K562 (cell line): ENCODE measurements around the gene ZCCHC9. TPM values are rescaled to one million over a fixed set of nuclear protein-coding genes. Genes with fewer than 3 reads are reported as not detected.

Source experiments
- ATAC-seq: fragments of 200-7000 bp; cut with Tn5 transposase; 3 replicates; pipeline ENCODE4 v1.9.1; 2020; ENCODE audit warnings: moderate library complexity
- BruUV-seq: library from RNA; stranded (reverse); fragments of 400-500 nt; replicated peaks from 2 replicates; lab custom pipeline; 2021; lab: Mats Ljungman, UMichigan
- CTCF ChIA-PET: fragments of 300-600 bp; formaldehyde crosslinking; extraction: SDS; loops from one replicate; lab custom pipeline; 2021; ENCODE audit warnings: low intra/inter-chr PET ratio; lab: Yijun Ruan, JAX
- POLR2A ChIA-PET: fragments of 300-600, 350-650 bp; sonication (Branson Sonifier 250); formaldehyde crosslinking; extraction: SDS; loops from one replicate; lab custom pipeline; 2021; ENCODE audit warnings: antibody characterized with exemption, inconsistent platforms; lab: Yijun Ruan, JAX
- DNase-seq, 4 experiments: peaks; one replicate each; pipeline versions ENCODE4 v3.0.0 to v3.0.0-alpha.2; 2011 to 2018; ENCODE audit warnings: low spot score in 3 of 4, mixed read lengths in 3 of 4; ENCODE audit errors: extremely low read depth in 1 of 4
- FAIRE-seq: peaks from 2 replicates; lab custom pipeline; 2011; peaks lifted over from hg19 to GRCh38; lab: Jason Lieb, UNC
- H2AFZ ChIP-seq: 2 replicates; pipeline ENCODE4 v1.6.0; 2011; ENCODE audit warnings: low read depth, low read length, control low read depth, inconsistent platforms
- H3K27ac ChIP-seq: fragments of 200-600 bp; 3 replicates; pipeline ENCODE4 v1.8.0; 2011; ENCODE audit warnings: low read depth, mild to moderate bottlenecking, control low read depth, inconsistent platforms, low read length, moderate library complexity, mixed read lengths; ENCODE audit errors: extremely low read depth
- H3K27me3 ChIP-seq, 2 experiments: fragments of 300-600 bp in 1 of 2; 2 replicates in 1 of 2; 3 replicates in 1 of 2; pipeline versions ENCODE4 v1.6.0 to v1.8.0; 2011; ENCODE audit warnings: inconsistent platforms in 2 of 2, low read length in 2 of 2, mild to moderate bottlenecking in 1 of 2, mixed read lengths in 1 of 2, moderate library complexity in 1 of 2; ENCODE audit not compliant: control insufficient read depth in 2 of 2, insufficient read depth in 2 of 2
- H3K36me3 ChIP-seq: fragments of 300-600 bp; 3 replicates; pipeline ENCODE4 v1.8.0; 2011; ENCODE audit warnings: mild to moderate bottlenecking, low read length, inconsistent platforms; ENCODE audit not compliant: control insufficient read depth, insufficient read depth
- H3K4me1 ChIP-seq, 2 experiments: fragments of 200-600 bp in 1 of 2; replicated peaks in 1 of 2; 2 replicates in 1 of 2; 3 replicates in 1 of 2; pipeline versions ENCODE4 v1.5.1 to v1.8.0; 2011; ENCODE audit warnings: inconsistent platforms in 2 of 2, low read length in 2 of 2, mild to moderate bottlenecking in 1 of 2, mixed read lengths in 1 of 2, moderate library complexity in 1 of 2; ENCODE audit not compliant: control insufficient read depth in 2 of 2, insufficient read depth in 2 of 2
- H3K4me2 ChIP-seq: 2 replicates; pipeline ENCODE4 v1.6.1; 2011; ENCODE audit warnings: low read length, control low read depth, inconsistent platforms, mixed read lengths; ENCODE audit not compliant: insufficient read depth
- H3K4me3 ChIP-seq: fragments of 200-600 bp; sonication (generic), shearing (Covaris generic); 2 replicates; pipeline ENCODE4 v1.5.1; 2016; ENCODE audit warnings: control low read depth, inconsistent platforms
- H3K79me2 ChIP-seq: fragments of 200-600 bp; 3 replicates; pipeline ENCODE4 v1.8.0; 2011; ENCODE audit warnings: low read length, inconsistent platforms; ENCODE audit not compliant: control insufficient read depth, insufficient read depth
- H3K9ac ChIP-seq, 2 experiments: 2 replicates each; pipeline versions ENCODE4 v1.6.0 to v1.6.1; 2011; ENCODE audit warnings: low read depth in 2 of 2, low read length in 2 of 2, control low read depth in 1 of 2, inconsistent platforms in 1 of 2, mild to moderate bottlenecking in 1 of 2, mixed read lengths in 1 of 2; ENCODE audit not compliant: insufficient read depth in 1 of 2
- H3K9me1 ChIP-seq: one replicate; pipeline ENCODE4 v1.6.0; 2011; ENCODE audit warnings: inconsistent platforms, mild to moderate bottlenecking, low read length, moderate library complexity; ENCODE audit not compliant: control insufficient read depth, insufficient read depth
- H3K9me3 ChIP-seq: replicated peaks from 2 replicates; pipeline ENCODE4 v1.5.1; 2011; ENCODE audit warnings: low read depth, low read length, inconsistent platforms; ENCODE audit not compliant: control insufficient read depth, insufficient read depth
- H4K20me1 ChIP-seq: replicated peaks from 2 replicates; pipeline ENCODE4 v1.6.1; 2011; ENCODE audit warnings: low read length, inconsistent platforms, mixed read lengths; ENCODE audit not compliant: control insufficient read depth, insufficient read depth
- CLOCK ChIP-seq: fragments of 250-450 bp; sonication (Bioruptor Pico); IDR thresholded peaks from 2 replicates; pipeline ENCODE4 v1.4.0; 2020; ENCODE audit warnings: mild to moderate bottlenecking, moderate library complexity, borderline replicate concordance
- EP400 ChIP-seq: fragments of 450-650 bp; IDR thresholded peaks from 2 replicates; pipeline ENCODE4 v1.6.1; 2017; ENCODE audit warnings: antibody characterized with exemption, mild to moderate bottlenecking, moderate library complexity
- KAT7 ChIP-seq: sonication (generic); formaldehyde crosslinking; IDR thresholded peaks from 2 replicates; pipeline ENCODE4 v1.8.0; 2022; ENCODE audit warnings: missing genetic modification reagents, mild to moderate bottlenecking, borderline replicate concordance
- MAFG ChIP-seq: fragments of 450-650 bp; conservative IDR thresholded peaks from 2 replicates; pipeline ENCODE4 v1.6.1; 2016; ENCODE audit warnings: missing genetic modification characterization, missing compliant biosample characterization
- NFXL1 ChIP-seq: fragments of 450-650 bp; formaldehyde crosslinking; IDR thresholded peaks from 2 replicates; pipeline ENCODE4 v1.4.0; 2021; ENCODE audit warnings: mild to moderate bottlenecking
- PPARD ChIP-seq: fragments of 250-450 bp; sonication (Bioruptor Pico); IDR thresholded peaks from 2 replicates; pipeline ENCODE4 v1.8.0; 2022; ENCODE audit warnings: inconsistent platforms, mild to moderate bottlenecking, moderate library complexity
- RCOR1 ChIP-seq, 2 experiments: IDR thresholded peaks; 2 replicates each; pipeline ENCODE4 v1.6.1; 2012; ENCODE audit warnings: low read depth in 2 of 2, low read length in 2 of 2, borderline replicate concordance in 1 of 2, improper control_type of control experiment in 1 of 2
- REST ChIP-seq, 2 experiments: fragments of 450-650 bp; formaldehyde crosslinking in 1 of 2; IDR thresholded peaks; 2 replicates each; pipeline versions ENCODE4 v1.4.0 to v1.6.1; 2014 to 2020; ENCODE audit warnings: mild to moderate bottlenecking in 2 of 2, borderline replicate concordance in 1 of 2, low read depth in 1 of 2
- SIRT6 ChIP-seq: IDR thresholded peaks from one replicate; pipeline ENCODE4 v1.6.1; 2012; ENCODE audit warnings: low read depth, mild to moderate bottlenecking, control low read depth, inconsistent platforms, low read length, moderate library complexity
- ZFP30 ChIP-seq: fragments of 250-450 bp; sonication (Bioruptor Pico); IDR thresholded peaks from 2 replicates; pipeline ENCODE4 v1.8.0; 2022; ENCODE audit warnings: moderate library complexity, mild to moderate bottlenecking, inconsistent platforms, borderline replicate concordance
- ZNF174 ChIP-seq: fragments of 250-450 bp; sonication (Bioruptor Pico); IDR thresholded peaks from 2 replicates; pipeline ENCODE4 v1.4.0; 2020; ENCODE audit warnings: mild to moderate bottlenecking
- WGBS: fragments of 100-300 bp; shearing (Covaris generic); methylation state at CpG from one replicate; pipeline ENCODE4 v1.1.6; 2016; ENCODE audit warnings: low coverage, mixed read lengths; ENCODE audit not compliant: insufficient coverage; ENCODE audit errors: missing lambda C conversion rate; 5-methylcytosine and 5-hydroxymethylcytosine counted together
- in situ Hi-C: fragments of 300-500 bp; cut with MboI; formaldehyde crosslinking; loops from 4 replicates; pipeline ENCODE4 v1.15.0; 2018; ENCODE audit warnings: inconsistent platforms, mixed read lengths
- intact Hi-C: fragments of 100-400 bp; cut with micrococcal nuclease; formaldehyde crosslinking; loops from 2 replicates; pipeline ENCODE4 v1.14.2; 2022
- polyA plus RNA-seq, 8 experiments: library from polyadenylated mRNA; depleted of rRNA in 4 of 8; stranded (reverse) in 5 of 8; unstranded in 3 of 8; fragments of >200 nt; fragmentation: Nextera tagmentation in 2 of 8; fragmentation: Illumina TruSeq in 1 of 8; extraction: Ambion mirVana in 2 of 8; extraction: Trizol in 1 of 8; gene quantifications; 2 replicates each; pipeline versions ENCODE4 v1.2.1 to v1.2.3, GENCODE V29; 2011 to 2014; ENCODE audit warnings: inconsistent platforms in 1 of 8, missing spikeins in 1 of 8
- total RNA-seq, 7 experiments: library from RNA; depleted of rRNA in 6 of 7; stranded (reverse); fragments of >200 nt in 6 of 7; fragmentation: Illumina TruSeq in 2 of 7; extraction: Trizol in 2 of 7; gene quantifications; 2 replicates each; pipeline versions ENCODE4 v1.2.1 to v1.2.3, GENCODE V29; 2011 to 2021; ENCODE audit warnings: low replicate concordance in 1 of 7

ZCCHC9 gene
- total and polyA plus RNA-seq, 9 of the 15 experiments (the other 6 are each of a cell fraction or from before 2014, with no cell fraction given) = 40.3 to 95.3 (median 59.9) TPM

- no peak for TF ChIP-seq NFXL1 (CRISPR knock-in tag)
- no peak for TF ChIP-seq CLOCK (CRISPR knock-in tag)
- TF ChIP-seq SIRT6 = no peak
- TF ChIP-seq RCOR1 (IDR thresholded peaks at IDR 0.05; ENCODE audit: borderline replicate concordance in 1 of 2, low read depth in 2 of 2, low read length in 2 of 2) = no peak
- no peak for TF ChIP-seq MAFG (tag)
- no peak for TF ChIP-seq REST (IDR thresholded peaks at IDR 0.05; ENCODE audit: borderline replicate concordance)
- TF ChIP-seq REST (CRISPR knock-in tag; IDR thresholded peaks at IDR 0.05; ENCODE audit: low read depth) = no peak
- TF ChIP-seq PPARD (CRISPR knock-in tag) = no peak
- no peak for TF ChIP-seq ZFP30
- no peak for TF ChIP-seq KAT7 (CRISPR knock-in tag)
- no peak for TF ChIP-seq EP400
- no peak for TF ChIP-seq ZNF174 (CRISPR knock-in tag)
- intact Hi-C loops (no loop called here), in situ Hi-C loops (no loop called here)
- no peak for DNase-seq
- no peak overlapping the region for H3K9ac ChIP-seq
- BruUV-seq = no TSS peak
- H3K9me3 ChIP-seq = no peaks in the 10 kb centered on the region
- H3K27me3 ChIP-seq = no peaks in the 10 kb centered on the region
- H3K79me2 ChIP-seq = no peaks in the 10 kb centered on the region
- no peak overlapping the region for H3K27ac ChIP-seq
- ATAC-seq = no peak
- no peak overlapping the region for H3K4me2 ChIP-seq
- no peaks in the 10 kb centered on the region for H3K4me1 ChIP-seq
- H3K4me3 ChIP-seq = no peak overlapping the region
- no peak overlapping the region for H2AFZ ChIP-seq
- no peaks in the 10 kb centered on the region for H4K20me1 ChIP-seq
- peaks cover 32% of the 10 kb centered on the region; the same call in 2 of the 3 replicates for H3K36me3 ChIP-seq
- FAIRE-seq = no peak
- ChIA-PET CTCF (no interaction called here), POLR2A (interaction anchor here (0.9 to 1.4 kb wide), 3 partner anchors 13 to 17 kb away, joined by 3 to 4 read pairs (median 3); no protein-coding TSS in a partner anchor)
- no peaks in the 10 kb centered on the region for H3K9me1 ChIP-seq
- WGBS = 50% methylated on average over 1 of the region's 1 CpG
Measured at GRCh38 chr5:81315336-81315735, 13.9 kb downstream of the ZCCHC9 start.
